IMR-90 (cell line): Measurements from ENCODE around the gene TMEM14C. TPM values are rescaled to one million over a fixed set of nuclear protein-coding genes. Genes with fewer than 3 reads are reported as not detected.

Experiments
- ELK1 ChIP-seq: fragments of 150-350 bp; IDR thresholded peaks from 2 replicates; pipeline ENCODE4 v1.6.1; 2016; ENCODE audit warnings: low read depth, mild to moderate bottlenecking, low read length, moderate library complexity, borderline replicate concordance
- MAFK ChIP-seq: IDR thresholded peaks from 2 replicates; pipeline ENCODE4 v1.6.1; 2012; ENCODE audit warnings: low read depth, low read length, improper control_type of control experiment
- polyA plus RNA-seq, 3 experiments: library from polyadenylated mRNA; depleted of rRNA; stranded (reverse); fragments of >200 nt; gene quantifications; 2 replicates each; pipeline ENCODE4 v1.2.3, GENCODE V29; 2012; ENCODE audit warnings: low replicate concordance in 1 of 3
- total RNA-seq: library from RNA; depleted of rRNA; stranded (reverse); fragments of >200 nt; gene quantifications from 2 replicates; pipeline ENCODE4 v1.2.3, GENCODE V29; 2012

Gene TMEM14C
- total and polyA plus RNA-seq, 2 of the 4 experiments (the other 2 are of a cell fraction) = 129 to 175 TPM

- no peak for TF ChIP-seq ELK1
- TF ChIP-seq MAFK = no peak
These were observed 28.4 kb upstream of the TMEM14C start, which contains the start of the genes C6orf52 and PAK1IP1 (continued) for GRCh38 chr6:10694302-10695085.
